HL-60 (cell line): ENCODE measurements around the gene NCCRP1.
"Not testable (repeated sequence)": the region's sequence is repeated elsewhere in the genome, so short reads cannot be mapped to it uniquely, and the experiment has no call there.

Experiments
- DNase-seq, 2 experiments: peaks; one replicate each; pipeline ENCODE4 v3.0.0-alpha.2; 2010 to 2020; ENCODE audit warnings: low read depth in 1 of 2, low spot score in 1 of 2
- H3K27ac ChIP-seq: fragments of 250-450 bp; sonication (Bioruptor Pico); replicated peaks from 2 replicates; pipeline ENCODE4 v1.5.1; 2020; ENCODE audit warnings: mild to moderate bottlenecking, moderate library complexity
- H3K27me3 ChIP-seq: fragments of 250-450 bp; sonication (Bioruptor Pico); 2 replicates; pipeline ENCODE4 v1.5.1; 2021; ENCODE audit warnings: mild to moderate bottlenecking, moderate library complexity; ENCODE audit not compliant: insufficient read depth, poor library complexity, severe bottlenecking
- H3K4me3 ChIP-seq: replicated peaks from 2 replicates; pipeline ENCODE4 v1.5.1; 2011; ENCODE audit warnings: mild to moderate bottlenecking, control low read depth, low read length; ENCODE audit not compliant: insufficient read depth
- CTCF ChIP-seq: IDR thresholded peaks from one replicate; pipeline ENCODE4 v1.5.1; 2011; ENCODE audit warnings: low read length, control low read depth, inconsistent platforms; ENCODE audit not compliant: insufficient read depth
- GABPA ChIP-seq: IDR thresholded peaks from 2 replicates; pipeline ENCODE4 v1.6.1; 2012; ENCODE audit warnings: low read depth
- POLR2AphosphoS5 ChIP-seq: IDR thresholded peaks from 2 replicates; pipeline ENCODE4 v1.6.1; 2012; ENCODE audit warnings: low read depth
- SPI1 ChIP-seq: IDR thresholded peaks from 2 replicates; pipeline ENCODE4 v1.6.1; 2012; ENCODE audit warnings: low read depth, mild to moderate bottlenecking, borderline replicate concordance
- TF ChIP-seq, protein P1 (sequence below): IDR thresholded peaks from 2 replicates; pipeline ENCODE4 v1.6.1; 2012; ENCODE audit warnings: low read depth; ENCODE audit not compliant: insufficient replicate concordance

The NCCRP1 gene

DNA sequence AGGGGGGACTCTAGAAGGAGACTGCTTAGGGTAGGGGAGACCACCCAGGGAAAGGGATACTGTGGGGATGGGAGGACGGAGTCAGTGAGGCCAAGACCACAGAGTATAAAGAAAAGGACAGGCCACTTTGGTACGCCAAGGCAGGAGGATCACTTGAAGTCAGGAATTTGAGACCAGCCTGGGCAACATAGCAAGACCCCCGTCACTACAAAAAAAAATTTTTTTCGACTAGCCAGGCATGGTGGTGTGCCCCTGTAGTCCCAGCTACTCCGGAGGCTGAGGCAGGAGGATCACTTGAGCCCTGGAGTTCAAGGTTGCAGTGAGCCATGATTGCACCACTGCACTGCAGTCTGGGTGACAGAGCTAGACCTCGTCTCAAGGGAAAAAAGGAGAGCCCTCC lies 41.4 kb downstream of the NCCRP1 start:
- Histone ChIP-seq H3K4me3 (no peak overlapping the region), H3K27me3 (no peaks in the 10 kb centered on the region), H3K27ac (no peak overlapping the region)
- TF ChIP-seq CTCF (no peak), POLR2AphosphoS5 (no peak), GABPA (no peak)
- DNase-seq = no peak

DNA sequence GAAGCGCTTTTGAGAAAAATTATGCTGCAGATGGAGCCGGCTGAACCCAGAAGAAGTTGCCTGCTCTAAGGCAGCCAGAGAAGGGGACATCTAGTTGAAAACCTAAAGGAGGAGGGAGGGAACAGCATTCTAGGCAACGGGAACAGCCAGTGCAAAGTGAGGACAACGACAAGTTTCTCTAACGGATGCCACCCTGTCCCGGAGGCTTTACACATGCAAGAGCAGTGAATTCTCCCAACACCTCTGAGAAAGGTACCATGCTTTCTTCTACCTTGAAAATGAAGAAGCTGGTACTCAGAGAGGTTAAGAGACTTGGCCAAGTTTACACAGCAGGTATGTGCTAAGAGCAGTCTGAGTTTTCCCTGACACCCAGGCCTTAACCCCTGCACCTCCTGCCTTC lies 42.2 kb downstream of the NCCRP1 start:
- Histone ChIP-seq H3K4me3 (no peak overlapping the region), H3K27ac (no peak overlapping the region), H3K27me3 (no peaks in the 10 kb centered on the region)
- TF ChIP-seq POLR2AphosphoS5 (no peak), GABPA (no peak), SPI1 (no peak), CTCF (no peak)
- TF ChIP-seq, protein P1, sequence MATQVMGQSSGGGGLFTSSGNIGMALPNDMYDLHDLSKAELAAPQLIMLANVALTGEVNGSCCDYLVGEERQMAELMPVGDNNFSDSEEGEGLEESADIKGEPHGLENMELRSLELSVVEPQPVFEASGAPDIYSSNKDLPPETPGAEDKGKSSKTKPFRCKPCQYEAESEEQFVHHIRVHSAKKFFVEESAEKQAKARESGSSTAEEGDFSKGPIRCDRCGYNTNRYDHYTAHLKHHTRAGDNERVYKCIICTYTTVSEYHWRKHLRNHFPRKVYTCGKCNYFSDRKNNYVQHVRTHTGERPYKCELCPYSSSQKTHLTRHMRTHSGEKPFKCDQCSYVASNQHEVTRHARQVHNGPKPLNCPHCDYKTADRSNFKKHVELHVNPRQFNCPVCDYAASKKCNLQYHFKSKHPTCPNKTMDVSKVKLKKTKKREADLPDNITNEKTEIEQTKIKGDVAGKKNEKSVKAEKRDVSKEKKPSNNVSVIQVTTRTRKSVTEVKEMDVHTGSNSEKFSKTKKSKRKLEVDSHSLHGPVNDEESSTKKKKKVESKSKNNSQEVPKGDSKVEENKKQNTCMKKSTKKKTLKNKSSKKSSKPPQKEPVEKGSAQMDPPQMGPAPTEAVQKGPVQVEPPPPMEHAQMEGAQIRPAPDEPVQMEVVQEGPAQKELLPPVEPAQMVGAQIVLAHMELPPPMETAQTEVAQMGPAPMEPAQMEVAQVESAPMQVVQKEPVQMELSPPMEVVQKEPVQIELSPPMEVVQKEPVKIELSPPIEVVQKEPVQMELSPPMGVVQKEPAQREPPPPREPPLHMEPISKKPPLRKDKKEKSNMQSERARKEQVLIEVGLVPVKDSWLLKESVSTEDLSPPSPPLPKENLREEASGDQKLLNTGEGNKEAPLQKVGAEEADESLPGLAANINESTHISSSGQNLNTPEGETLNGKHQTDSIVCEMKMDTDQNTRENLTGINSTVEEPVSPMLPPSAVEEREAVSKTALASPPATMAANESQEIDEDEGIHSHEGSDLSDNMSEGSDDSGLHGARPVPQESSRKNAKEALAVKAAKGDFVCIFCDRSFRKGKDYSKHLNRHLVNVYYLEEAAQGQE = no peak
- no peak for DNase-seq

- H3K27me3 ChIP-seq = no peaks in the 10 kb centered on the region
- no peak for TF ChIP-seq GABPA
- TF ChIP-seq, protein P1 = no peak
- no peak for DNase-seq
- no peak overlapping the region for H3K27ac ChIP-seq
- no peak overlapping the region for H3K4me3 ChIP-seq
Observed at GRCh38 chr19:39240421-39240820, 43.7 kb downstream of the NCCRP1 start.

- not testable (repeated sequence) for H3K27ac ChIP-seq, H3K4me3 ChIP-seq, H3K27me3 ChIP-seq, DNase-seq
Observed at GRCh38 chr19:39243741-39244140, 47.0 kb downstream of the NCCRP1 start.

- H3K4me3 ChIP-seq, DNase-seq, H3K27me3 ChIP-seq, H3K27ac ChIP-seq: not testable (repeated sequence)
Observed at GRCh38 chr19:39244410-39245100, 47.8 kb downstream of the NCCRP1 start, which contains the start of gene IFNL3. TSS of gene IFNL3 (minus strand) at chr19:39245006. CDS start at chr19:39244967, 39 bp downstream.

- DNase-seq, H3K27me3 ChIP-seq, H3K4me3 ChIP-seq, H3K27ac ChIP-seq: not testable (repeated sequence)
Observed at GRCh38 chr19:39245166-39245565, 48.4 kb downstream of the NCCRP1 start.
